T-helper 17 cell (primary cell): ENCODE measurements around the gene ABTB1. TPM values are rescaled to one million over a fixed set of nuclear protein-coding genes. Genes with fewer than 3 reads are reported as not detected.
"Not testable (repeated sequence)": the region's sequence is repeated elsewhere in the genome, so short reads cannot be mapped to it uniquely, and the experiment has no call there.

ENCODE experiments used
- ATAC-seq: fragments of 150-1000 bp; cut with Tn5 transposase; 2 replicates; pipeline ENCODE4 v1.10.0; 2021; ENCODE audit warnings: mild to moderate bottlenecking, moderate library complexity
- DNase-seq, 3 donors: peaks; one replicate each; pipeline versions ENCODE4 v3.0.0 to v3.0.0-alpha.2; 2020 to 2021
- H3K9me3 ChIP-seq: one replicate; pipeline ENCODE4 v1.7.0; 2013; ENCODE audit warnings: low read length, mild to moderate bottlenecking; ENCODE audit not compliant: control insufficient read depth, poor library complexity, severe bottlenecking
- H3K27ac Mint-ChIP-seq: one replicate; pipeline ENCODE4 v1.8.0; 2022; ENCODE audit warnings: mild to moderate bottlenecking, moderate library complexity, mixed read lengths
- H3K27me3 Mint-ChIP-seq: one replicate; pipeline ENCODE4 v1.8.0; 2022; ENCODE audit warnings: mixed read lengths
- H3K36me3 Mint-ChIP-seq: one replicate; pipeline ENCODE4 v1.8.0; 2022; ENCODE audit warnings: low read depth, mixed read lengths
- H3K4me1 Mint-ChIP-seq: one replicate; pipeline ENCODE4 v1.8.0; 2022; ENCODE audit warnings: mild to moderate bottlenecking, mixed read lengths
- H3K4me3 Mint-ChIP-seq: one replicate; pipeline ENCODE4 v1.8.0; 2022; ENCODE audit warnings: mild to moderate bottlenecking, moderate library complexity, mixed read lengths
- total RNA-seq, 4 donors: library from RNA in 2 of 4; stranded (reverse) in 2 of 4; gene quantifications; one replicate each; pipeline ENCODE4 v1.2.3 and lab custom pipeline; 2022 to 2026

ABTB1 gene
- total RNA-seq, 2 donors from 2014 or later: 88.6 to 95.2 TPM

- ATAC-seq: no peak
- H3K27me3 Mint-ChIP-seq: no peaks in the 10 kb centered on the region
These were observed 33.3 kb upstream of the ABTB1 start for GRCh38 chr3:127639173-127640041.

GRCh38 chr3:127640042-127640355, 32.8 kb upstream of the ABTB1 start:
- H3K4me3 Mint-ChIP-seq: no peak overlapping the region
- no peak overlapping the region for H3K27ac Mint-ChIP-seq
- no peaks in the 10 kb centered on the region for H3K27me3 Mint-ChIP-seq
- H3K36me3 Mint-ChIP-seq: peaks cover 3% of the 10 kb centered on the region
- no peak for ATAC-seq
- peaks cover 15% of the 10 kb centered on the region for H3K4me1 Mint-ChIP-seq
- H3K9me3 ChIP-seq: no peaks in the 10 kb centered on the region
- no peak for DNase-seq

More at GRCh38 chr3:127639173-127640041, 33.3 kb upstream of the ABTB1 start:
- H3K27ac Mint-ChIP-seq: no peak overlapping the region
- no peaks in the 10 kb centered on the region for H3K9me3 ChIP-seq
- H3K4me3 Mint-ChIP-seq: no peak overlapping the region
- H3K4me1 Mint-ChIP-seq: peaks cover 15% of the 10 kb centered on the region
- no peaks in the 10 kb centered on the region for H3K36me3 Mint-ChIP-seq
- no peak for DNase-seq

GRCh38 chr3:127644641-127645370, 27.9 kb upstream of the ABTB1 start:
- H3K9me3 ChIP-seq: no peaks in the 10 kb centered on the region
- Mint-ChIP-seq H3K36me3 (peaks cover 3% of the 10 kb centered on the region), H3K4me3 (no peak overlapping the region), H3K4me1 (peaks cover 2% of the 10 kb centered on the region), H3K27me3 (no peaks in the 10 kb centered on the region), H3K27ac (no peak overlapping the region)
- ATAC-seq: no peak
- no peak for DNase-seq

- ATAC-seq: no peak
- DNase-seq: no peak
- H3K27ac Mint-ChIP-seq: no peak overlapping the region
- H3K4me3 Mint-ChIP-seq: no peak overlapping the region
- H3K36me3 Mint-ChIP-seq: peaks cover 3% of the 10 kb centered on the region
- no peaks in the 10 kb centered on the region for H3K27me3 Mint-ChIP-seq
- H3K4me1 Mint-ChIP-seq: peaks cover 2% of the 10 kb centered on the region
- H3K9me3 ChIP-seq: no peaks in the 10 kb centered on the region
These were observed 27.3 kb upstream of the ABTB1 start for GRCh38 chr3:127645371-127646015.

GRCh38 chr3:127646501-127647046, 26.2 kb upstream of the ABTB1 start:
- H3K4me1 Mint-ChIP-seq: peaks cover 2% of the 10 kb centered on the region
- H3K27me3 Mint-ChIP-seq: no peaks in the 10 kb centered on the region
- ATAC-seq (no peak), DNase-seq (no peak)
- H3K9me3 ChIP-seq: no peaks in the 10 kb centered on the region
- H3K27ac Mint-ChIP-seq: no peak overlapping the region
- H3K4me3 Mint-ChIP-seq: no peak overlapping the region
- H3K36me3 Mint-ChIP-seq: peaks cover 3% of the 10 kb centered on the region

GRCh38 chr3:127647166-127647844, 25.4 kb upstream of the ABTB1 start:
- H3K9me3 ChIP-seq: no peaks in the 10 kb centered on the region
- no peak for ATAC-seq
- Mint-ChIP-seq H3K27ac (no peak overlapping the region), H3K27me3 (no peaks in the 10 kb centered on the region), H3K4me3 (no peak overlapping the region), H3K36me3 (peaks cover 3% of the 10 kb centered on the region), H3K4me1 (peaks cover under 1% of the 10 kb centered on the region)
- no peak for DNase-seq

DNA sequence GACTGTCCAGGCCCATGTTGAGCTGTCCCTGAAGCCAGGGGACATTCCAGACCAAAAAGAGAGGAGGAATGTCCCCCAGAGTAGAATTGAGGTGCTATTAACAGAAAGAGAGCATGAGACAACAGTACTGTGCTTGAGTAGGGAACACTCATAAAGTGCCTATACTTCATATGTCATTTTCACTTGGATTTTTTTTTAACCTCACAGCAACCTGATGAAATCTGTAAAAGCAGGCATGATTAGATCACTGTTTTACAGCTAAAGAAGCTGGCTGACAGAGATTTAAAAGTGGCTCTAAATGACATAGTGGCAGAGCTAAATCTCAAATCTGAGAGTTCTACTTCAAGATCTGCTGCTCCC, 24.9 kb upstream of the ABTB1 start:
- Mint-ChIP-seq H3K4me3 (no peak overlapping the region), H3K4me1 (peaks cover under 1% of the 10 kb centered on the region), H3K36me3 (peaks cover 3% of the 10 kb centered on the region), H3K27me3 (no peaks in the 10 kb centered on the region), H3K27ac (no peak overlapping the region)
- ATAC-seq (no peak), DNase-seq (no peak)
- no peaks in the 10 kb centered on the region for H3K9me3 ChIP-seq

DNA sequence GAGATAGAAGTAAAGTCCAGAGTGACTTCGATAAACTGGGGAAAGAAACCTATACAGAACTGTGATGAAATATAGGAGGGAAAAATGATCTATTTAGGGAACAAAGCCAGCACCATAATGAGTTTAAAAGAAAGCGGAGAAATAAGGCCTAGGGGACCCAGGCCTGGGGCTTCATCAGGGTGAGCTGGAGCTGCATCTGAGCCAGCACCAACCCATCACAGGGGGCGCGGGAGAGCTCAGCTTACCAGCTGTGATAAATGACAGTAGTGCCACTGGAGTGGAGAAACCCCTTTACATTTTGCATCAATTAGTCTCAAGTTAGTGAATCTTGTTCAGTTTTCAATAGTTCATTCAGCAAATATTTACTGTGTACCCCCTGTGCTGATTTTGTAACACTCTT, 22.5 kb upstream of the ABTB1 start:
- Mint-ChIP-seq H3K4me1 (peaks cover 4% of the 10 kb centered on the region), H3K27ac (no peak overlapping the region), H3K4me3 (no peak overlapping the region), H3K36me3 (peaks cover 2% of the 10 kb centered on the region), H3K27me3 (no peaks in the 10 kb centered on the region)
- H3K9me3 ChIP-seq: no peaks in the 10 kb centered on the region
- ATAC-seq (no peak), DNase-seq (no peak)

GRCh38 chr3:127651516-127652172, 21.1 kb upstream of the ABTB1 start:
- Mint-ChIP-seq H3K4me1 (peaks cover 4% of the 10 kb centered on the region), H3K27me3 (no peaks in the 10 kb centered on the region), H3K36me3 (peaks cover 2% of the 10 kb centered on the region), H3K27ac (no peak overlapping the region), H3K4me3 (no peak overlapping the region)
- DNase-seq (no peak), ATAC-seq (no peak)
- H3K9me3 ChIP-seq: no peaks in the 10 kb centered on the region

- Mint-ChIP-seq H3K4me3 (no peak overlapping the region), H3K27me3 (no peaks in the 10 kb centered on the region), H3K4me1 (peaks cover 4% of the 10 kb centered on the region), H3K36me3 (peaks cover 2% of the 10 kb centered on the region), H3K27ac (no peak overlapping the region)
- no peaks in the 10 kb centered on the region for H3K9me3 ChIP-seq
- DNase-seq: no peak
- ATAC-seq: peak; percentile 73
These were observed 20.3 kb upstream of the ABTB1 start for GRCh38 chr3:127652246-127652995.

DNA sequence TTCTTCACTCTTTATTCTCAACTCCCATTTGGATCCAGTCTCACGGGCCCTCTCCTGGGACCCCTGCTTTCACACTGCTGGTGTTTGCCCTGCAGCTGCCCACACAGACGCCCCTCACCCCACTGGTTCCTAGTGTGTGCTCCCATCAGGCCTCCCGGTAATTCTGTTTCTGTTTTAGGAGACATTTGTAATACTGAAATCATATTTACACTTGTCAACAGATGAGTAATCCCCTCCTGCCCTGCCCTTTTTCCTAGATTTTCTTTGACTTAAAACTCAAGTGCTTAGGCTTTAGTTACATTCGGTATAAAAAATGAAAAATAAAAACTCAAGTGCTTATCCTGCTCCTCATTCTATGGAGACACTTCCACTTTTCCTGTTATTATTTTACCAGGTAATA, 18.4 kb upstream of the ABTB1 start:
- Mint-ChIP-seq H3K27ac (peak overlapping the region; percentile 67), H3K36me3 (peaks cover 2% of the 10 kb centered on the region), H3K4me3 (no peak overlapping the region), H3K4me1 (peaks cover 4% of the 10 kb centered on the region), H3K27me3 (no peaks in the 10 kb centered on the region)
- no peak for DNase-seq
- ATAC-seq: no peak
- H3K9me3 ChIP-seq: no peaks in the 10 kb centered on the region

GRCh38 chr3:127654993-127655392, 17.8 kb upstream of the ABTB1 start:
- not testable (repeated sequence) for H3K4me3 Mint-ChIP-seq, ATAC-seq, H3K4me1 Mint-ChIP-seq, H3K27me3 Mint-ChIP-seq, DNase-seq, H3K9me3 ChIP-seq, H3K36me3 Mint-ChIP-seq
- H3K27ac Mint-ChIP-seq: peak overlapping the region; percentile 67
